ENCODE measurements around the gene ARHGEF12. TPM values are rescaled to one million over a fixed set of nuclear protein-coding genes. Genes with fewer than 3 reads are reported as not detected.

Gene ARHGEF12
- total and polyA plus RNA-seq, 2 donors (not counting 1 experiment from before 2014, with no cell fraction given) = 2.0 to 21.6 TPM

DNA sequence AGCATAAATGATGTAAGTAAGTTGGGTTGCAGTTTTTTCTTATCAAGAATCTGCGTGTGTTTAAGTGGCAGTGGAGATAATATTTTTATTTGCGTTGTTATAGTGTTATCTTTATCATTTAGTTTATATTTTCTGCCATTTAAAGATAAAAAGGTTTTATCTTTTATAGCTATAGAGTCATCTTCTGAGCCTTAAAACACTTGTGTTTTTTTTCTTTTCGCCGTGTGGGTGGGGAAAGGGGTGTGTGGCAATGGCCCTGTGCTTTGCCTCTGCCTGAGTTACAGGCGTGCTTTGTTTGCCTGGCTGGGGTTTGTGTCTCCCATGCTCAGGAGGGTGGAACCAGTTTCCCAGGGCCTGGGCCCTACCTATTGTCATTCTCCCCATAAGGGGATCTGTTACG lies 16.2 kb downstream of the ARHGEF12 start:
- TF ChIP-seq, protein P1, sequence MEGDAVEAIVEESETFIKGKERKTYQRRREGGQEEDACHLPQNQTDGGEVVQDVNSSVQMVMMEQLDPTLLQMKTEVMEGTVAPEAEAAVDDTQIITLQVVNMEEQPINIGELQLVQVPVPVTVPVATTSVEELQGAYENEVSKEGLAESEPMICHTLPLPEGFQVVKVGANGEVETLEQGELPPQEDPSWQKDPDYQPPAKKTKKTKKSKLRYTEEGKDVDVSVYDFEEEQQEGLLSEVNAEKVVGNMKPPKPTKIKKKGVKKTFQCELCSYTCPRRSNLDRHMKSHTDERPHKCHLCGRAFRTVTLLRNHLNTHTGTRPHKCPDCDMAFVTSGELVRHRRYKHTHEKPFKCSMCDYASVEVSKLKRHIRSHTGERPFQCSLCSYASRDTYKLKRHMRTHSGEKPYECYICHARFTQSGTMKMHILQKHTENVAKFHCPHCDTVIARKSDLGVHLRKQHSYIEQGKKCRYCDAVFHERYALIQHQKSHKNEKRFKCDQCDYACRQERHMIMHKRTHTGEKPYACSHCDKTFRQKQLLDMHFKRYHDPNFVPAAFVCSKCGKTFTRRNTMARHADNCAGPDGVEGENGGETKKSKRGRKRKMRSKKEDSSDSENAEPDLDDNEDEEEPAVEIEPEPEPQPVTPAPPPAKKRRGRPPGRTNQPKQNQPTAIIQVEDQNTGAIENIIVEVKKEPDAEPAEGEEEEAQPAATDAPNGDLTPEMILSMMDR (IDR thresholded peaks at IDR 0.05) = no peak
- no peak for TF ChIP-seq EZH2 (IDR thresholded peaks at IDR 0.05; ENCODE audit: borderline replicate concordance, insufficient read depth, low read depth, low read length, poor library complexity, severe bottlenecking)
- ChIA-PET POLR2A (no interaction called here), CTCF (no interaction called here)
- no peaks in the 10 kb centered on the region for H3K4me1 ChIP-seq (ENCODE audit: control insufficient read depth in 2 of 2, insufficient read depth in 2 of 2, low read length in 2 of 2)
- Mint-ChIP-seq H3K27ac (no peak overlapping the region), H3K27me3 (peaks cover 57% of the 10 kb centered on the region), H3K4me3 (no peak overlapping the region), H3K4me1 (peaks cover 5% of the 10 kb centered on the region), H3K9me3 (ENCODE audit: insufficient read depth) (no peaks in the 10 kb centered on the region)
- H3K27me3 ChIP-seq (replicated peaks in 1 of 4; ENCODE audit: control extremely low read depth in 1 of 4, control insufficient read depth in 3 of 4, insufficient read depth in 4 of 4, low read length in 3 of 4) = peaks cover 2 to 51% (median 28%) of the 10 kb centered on the region in 4 experiments
- H2AFZ ChIP-seq (ENCODE audit: insufficient read depth, low read depth, low read length, poor library complexity, severe bottlenecking) = no peak overlapping the region
- WGBS (ENCODE audit: insufficient coverage) = 100% methylated on average over 1 of the region's 6 CpGs
- DNase-seq (no peak), ATAC-seq (ENCODE audit: low read depth) (no peak)
- H3K27ac ChIP-seq (ENCODE audit: low read length in 2 of 2) = no peak overlapping the region
- H4K20me1 ChIP-seq (ENCODE audit: control insufficient read depth, insufficient read depth, low read length, poor library complexity, severe bottlenecking) = peaks cover 78% of the 10 kb centered on the region
- no peak overlapping the region for H3K4me3 ChIP-seq (ENCODE audit: control extremely low read depth in 1 of 5, extremely low read depth in 1 of 5, insufficient read depth in 1 of 5, low read depth in 2 of 5, low read length in 4 of 5)
- peaks cover 54% of the 10 kb centered on the region for H3K79me2 ChIP-seq (ENCODE audit: control insufficient read depth, insufficient read depth, low read length)
- H3K9ac ChIP-seq (ENCODE audit: low read length) = no peak overlapping the region
- peaks cover 0 to 3% of the 10 kb centered on the region in 2 experiments for H3K36me3 ChIP-seq (replicated peaks in 1 of 2; ENCODE audit: control extremely low read depth in 1 of 2, control insufficient read depth in 1 of 2, extremely low read depth in 1 of 2, insufficient read depth in 2 of 2, low read length in 1 of 2)
- H3K9me3 ChIP-seq (ENCODE audit: control extremely low read depth in 1 of 3, control insufficient read depth in 2 of 3, insufficient read depth in 1 of 3, low read length in 2 of 3) = peaks cover 0 to 2% (median 0%) of the 10 kb centered on the region in 3 donors
- no peak overlapping the region for H3K4me2 ChIP-seq (replicated peaks; ENCODE audit: low read depth, low read length, poor library complexity, severe bottlenecking)
- intact Hi-C loops (cut with micrococcal nuclease) = no loop called here

DNA sequence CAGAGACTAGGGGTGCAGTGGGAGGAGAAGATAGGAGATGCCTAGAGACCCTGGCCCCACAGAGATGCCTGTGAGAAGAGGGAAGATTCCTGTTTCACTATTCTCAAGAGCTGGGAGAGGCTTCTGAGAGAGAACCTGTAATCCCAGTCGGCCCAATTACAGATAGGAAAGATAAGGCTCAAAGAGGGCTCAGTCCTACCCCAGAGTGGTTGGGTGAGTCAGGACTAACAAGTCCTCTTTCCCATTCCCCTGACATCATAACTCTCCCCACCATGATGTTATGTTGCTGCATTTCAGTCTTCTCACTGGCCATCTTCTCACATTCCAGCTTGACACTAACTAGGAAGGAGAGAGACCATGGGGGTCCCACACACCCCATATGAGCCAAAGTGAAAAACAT lies 17.9 kb downstream of the ARHGEF12 start:
- H3K27me3 ChIP-seq (replicated peaks in 1 of 4; ENCODE audit: control extremely low read depth in 1 of 4, control insufficient read depth in 3 of 4, insufficient read depth in 4 of 4, low read length in 3 of 4) = peaks cover 0 to 47% (median 31%) of the 10 kb centered on the region in 4 experiments
- H3K4me1 ChIP-seq (ENCODE audit: control insufficient read depth in 2 of 2, insufficient read depth in 2 of 2, low read length in 2 of 2) = no peaks in the 10 kb centered on the region
- Mint-ChIP-seq H3K9me3 (ENCODE audit: insufficient read depth) (no peaks in the 10 kb centered on the region), H3K27me3 (peaks cover 49% of the 10 kb centered on the region), H3K4me3 (no peak overlapping the region), H3K4me1 (no peaks in the 10 kb centered on the region), H3K27ac (no peak overlapping the region)
- no peak overlapping the region for H3K4me2 ChIP-seq (replicated peaks; ENCODE audit: low read depth, low read length, poor library complexity, severe bottlenecking)
- H3K9me3 ChIP-seq (ENCODE audit: control extremely low read depth in 1 of 3, control insufficient read depth in 2 of 3, insufficient read depth in 1 of 3, low read length in 2 of 3) = no peaks in the 10 kb centered on the region
- CTCF ChIA-PET = no interaction called here
- POLR2A ChIA-PET = no interaction called here
- H3K79me2 ChIP-seq (ENCODE audit: control insufficient read depth, insufficient read depth, low read length) = peaks cover 57% of the 10 kb centered on the region
- H3K9ac ChIP-seq (ENCODE audit: low read length) = no peak overlapping the region
- no peak overlapping the region for H3K27ac ChIP-seq (ENCODE audit: low read length in 2 of 2)
- ATAC-seq (ENCODE audit: low read depth) (no peak), DNase-seq (no peak)
- intact Hi-C loops (cut with micrococcal nuclease) = no loop called here
- no peak for TF ChIP-seq EZH2 (IDR thresholded peaks at IDR 0.05; ENCODE audit: borderline replicate concordance, insufficient read depth, low read depth, low read length, poor library complexity, severe bottlenecking)
- TF ChIP-seq, protein P1 (IDR thresholded peaks at IDR 0.05) = no peak
- H3K36me3 ChIP-seq (replicated peaks in 1 of 2; ENCODE audit: control extremely low read depth in 1 of 2, control insufficient read depth in 1 of 2, extremely low read depth in 1 of 2, insufficient read depth in 2 of 2, low read length in 1 of 2) = peaks cover 0 to 3% of the 10 kb centered on the region in 2 experiments
- no peak overlapping the region for H2AFZ ChIP-seq (ENCODE audit: insufficient read depth, low read depth, low read length, poor library complexity, severe bottlenecking)
- peaks cover 76% of the 10 kb centered on the region for H4K20me1 ChIP-seq (ENCODE audit: control insufficient read depth, insufficient read depth, low read length, poor library complexity, severe bottlenecking)
- H3K4me3 ChIP-seq (ENCODE audit: control extremely low read depth in 1 of 5, extremely low read depth in 1 of 5, insufficient read depth in 1 of 5, low read depth in 2 of 5, low read length in 4 of 5) = no peak overlapping the region
- no CpG with 5 or more reads among the region's 1 CpG for WGBS (ENCODE audit: insufficient coverage)
